Upper lobe of left lung (tissue), 6 donors: ENCODE results near the gene TERT. TPM values are rescaled to one million over a fixed set of nuclear protein-coding genes. Genes with fewer than 3 reads are reported as not detected.

ENCODE experiments used
- ATAC-seq, 2 donors: fragments of 200-7000 bp; cut with Tn5 transposase; one replicate each; pipeline ENCODE4 v1.9.1; 2022; ENCODE audit warnings: mild to moderate bottlenecking in 2 of 2, moderate library complexity in 2 of 2; ENCODE audit not compliant: low FRiP score in 2 of 2
- DNase-seq, 2 donors: peaks; one replicate each; pipeline ENCODE4 v3.0.0-alpha.2; 2019 to 2020
- H3K27ac ChIP-seq, 4 donors: fragments of 200-600 bp; sonication (generic); one replicate each; pipeline ENCODE4 v1.5.1; 2016 to 2019
- H3K27me3 ChIP-seq, 4 donors: fragments of 200-600 bp; sonication (generic); one replicate each; pipeline ENCODE4 v1.5.1; 2017 to 2019
- H3K36me3 ChIP-seq, 4 donors: fragments of 200-600 bp; sonication (generic); one replicate each; pipeline ENCODE4 v1.5.1; 2016 to 2019
- H3K4me1 ChIP-seq, 4 donors: fragments of 200-600 bp; sonication (generic); one replicate each; pipeline ENCODE4 v1.5.1; 2018 to 2019
- H3K4me3 ChIP-seq, 4 donors: fragments of 200-600 bp; sonication (generic); one replicate each; pipeline ENCODE4 v1.5.1; 2017 to 2019; ENCODE audit warnings: mild to moderate bottlenecking in 2 of 4, moderate library complexity in 1 of 4
- H3K9me3 ChIP-seq, 4 donors: fragments of 200-600 bp; sonication (generic); one replicate each; pipeline ENCODE4 v1.5.1; 2018 to 2019
- CTCF ChIP-seq, 6 experiments: fragments of 450-650 bp in 4 of 6; fragments of 200-600 bp in 2 of 6; sonication (generic) in 2 of 6; IDR thresholded peaks; one replicate each; pipeline ENCODE4 v1.5.1; 2016 to 2019; ENCODE audit warnings: antibody characterized with exemption in 6 of 6
- EP300 ChIP-seq, 4 donors: sonication (generic); formaldehyde crosslinking; IDR thresholded peaks; one replicate each; pipeline ENCODE4 v1.5.1; 2017; ENCODE audit warnings: antibody characterized with exemption in 4 of 4, control low read depth in 2 of 4
- POLR2A ChIP-seq, 4 donors: fragments of 450-650 bp; IDR thresholded peaks; one replicate each; pipeline ENCODE4 v1.5.1; 2016 to 2017; ENCODE audit warnings: antibody characterized with exemption in 4 of 4, mild to moderate bottlenecking in 2 of 4
- POLR2AphosphoS5 ChIP-seq, 2 donors: sonication (generic); formaldehyde crosslinking; IDR thresholded peaks; one replicate each; pipeline ENCODE4 v1.5.1; 2017; ENCODE audit warnings: antibody characterized with exemption in 2 of 2
- WGBS, 2 donors: methylation state at CpG; one replicate each; pipeline ENCODE4 v1.1.5; 2017 to 2018; 5-methylcytosine and 5-hydroxymethylcytosine counted together
- total RNA-seq, 6 donors: library from RNA; depleted of rRNA in 4 of 6; stranded (reverse); fragments of >200 nt in 4 of 6; gene quantifications; one replicate each; pipeline versions ENCODE4 v1.1.0 to v1.2.1, GENCODE V29; 2016 to 2021
- donor health status: DM: no; HTN: no; CAD: no; lungs with moderate emphysema.
- donor health status: DM: no; HTN: yes; CAD: no; lungs with severe emphysema.

Gene TERT
- total RNA-seq, 6 donors from 2014 or later, result 0.06 to 0.07 TPM; not detected in 4

- H3K4me3 ChIP-seq, result no peak overlapping the region
- H3K27ac ChIP-seq, result no peak overlapping the region
- ATAC-seq (no peak), DNase-seq (peak in 1 of 2 donors; percentile 82)
- WGBS, 2 donors, result 62 to 73% methylated on average over 23 to 48 of the region's 49 CpGs
- H3K9me3 ChIP-seq, result no peaks in the 10 kb centered on the region
- no peaks in the 10 kb centered on the region for H3K27me3 ChIP-seq
- H3K4me1 ChIP-seq, result peaks cover 0 to 4% (median 0%) of the 10 kb centered on the region in 4 donors
- H3K36me3 ChIP-seq, result no peaks in the 10 kb centered on the region
- TF ChIP-seq POLR2AphosphoS5 (IDR thresholded peaks at IDR 0.05), result no peak
- TF ChIP-seq CTCF (IDR thresholded peaks at IDR 0.05), result no peak
- no peak for TF ChIP-seq EP300 (IDR thresholded peaks at IDR 0.05)
- no peak for TF ChIP-seq POLR2A (IDR thresholded peaks at IDR 0.05)
These were observed 88.1 kb downstream of the TERT start for GRCh38 chr5:1206521-1207412.

GRCh38 chr5:1205255-1206180, 89.3 kb downstream of the TERT start:
- Histone ChIP-seq H3K27ac (no peak overlapping the region), H3K36me3 (no peaks in the 10 kb centered on the region), H3K27me3 (no peaks in the 10 kb centered on the region), H3K4me1 (peaks cover 0 to 4% (median 0%) of the 10 kb centered on the region in 4 donors), H3K9me3 (no peaks in the 10 kb centered on the region), H3K4me3 (no peak overlapping the region)
- DNase-seq, result peak in 1 of 2 donors; percentile 14
- no peak for ATAC-seq
- 67 to 71% methylated on average over 11 of the region's 11 CpGs for WGBS, 2 donors
- TF ChIP-seq POLR2AphosphoS5 (IDR thresholded peaks at IDR 0.05), result no peak

GRCh38 chr5:1204693-1205242, 90.1 kb downstream of the TERT start:
- H3K36me3 ChIP-seq, result no peaks in the 10 kb centered on the region
- H3K4me1 ChIP-seq, result peaks cover 0 to 4% (median 0%) of the 10 kb centered on the region in 4 donors
- no peak overlapping the region for H3K4me3 ChIP-seq
- H3K27me3 ChIP-seq, result no peaks in the 10 kb centered on the region
- H3K9me3 ChIP-seq, result no peaks in the 10 kb centered on the region
- ATAC-seq, result no peak
- H3K27ac ChIP-seq, result no peak overlapping the region
- no peak for TF ChIP-seq POLR2AphosphoS5 (IDR thresholded peaks at IDR 0.05)
- TF ChIP-seq CTCF (IDR thresholded peaks at IDR 0.05), result no peak
- 37 to 38% methylated on average over 13 to 18 of the region's 18 CpGs for WGBS, 2 donors
- peak in 1 of 2 donors; percentile 46 for DNase-seq

GRCh38 chr5:1203968-1204692, 90.7 kb downstream of the TERT start:
- TF ChIP-seq CTCF (IDR thresholded peaks at IDR 0.05) (no peak), POLR2AphosphoS5 (IDR thresholded peaks at IDR 0.05) (no peak), POLR2A (IDR thresholded peaks at IDR 0.05) (no peak), EP300 (IDR thresholded peaks at IDR 0.05) (no peak)
- ATAC-seq, result no peak
- peaks cover 0 to 4% (median 0%) of the 10 kb centered on the region in 4 donors for H3K4me1 ChIP-seq
- H3K9me3 ChIP-seq, result no peaks in the 10 kb centered on the region
- WGBS, 2 donors, result 73 to 80% methylated on average over 21 to 24 of the region's 25 CpGs
- no peak overlapping the region for H3K4me3 ChIP-seq
- no peak overlapping the region for H3K27ac ChIP-seq
- H3K36me3 ChIP-seq, result no peaks in the 10 kb centered on the region
- H3K27me3 ChIP-seq, result no peaks in the 10 kb centered on the region
- peak in 1 of 2 donors; percentile 80 for DNase-seq
